GM13977 (cell line): ENCODE data around the gene FBXW12.

Source experiments
- DNase-seq: peaks from one replicate; pipeline ENCODE4 v3.0.0; 2012; ENCODE audit warnings: low spot score
- CTCF ChIP-seq: IDR thresholded peaks from 2 replicates; pipeline ENCODE4 v1.5.1; 2012; ENCODE audit warnings: mild to moderate bottlenecking, control low read depth; ENCODE audit not compliant: insufficient read depth; ENCODE audit errors: extremely low read depth, missing control alignments
- in situ Hi-C: fragments of 300-500 bp; cut with MboI; formaldehyde crosslinking; loops from one replicate; pipeline ENCODE4 v1.12.0; 2022; ENCODE audit warnings: low sequenced_read_pairs, low pct_unique_long_range_greater_than_20kb, mixed read lengths, inconsistent platforms; ENCODE audit not compliant: unreplicated experiment

Gene FBXW12

GRCh38 chr3:48364840-48365239 lies 7.2 kb upstream of the FBXW12 start:
- no peak for TF ChIP-seq CTCF
- DNase-seq = no peak
- in situ Hi-C loops = no loop called here

GRCh38 chr3:48367201-48367600 lies 4.8 kb upstream of the FBXW12 start:
- no peak for TF ChIP-seq CTCF

GRCh38 chr3:48369693-48370332 lies 2.2 kb upstream of the FBXW12 start:
- in situ Hi-C loops = no loop called here
- TF ChIP-seq CTCF = no peak

More at GRCh38 chr3:48367201-48367600, 4.8 kb upstream of the FBXW12 start:
- no peak for DNase-seq
- in situ Hi-C loops = no loop called here

GRCh38 chr3:48370333-48370713 lies 1.7 kb upstream of the FBXW12 start:
- DNase-seq = no peak
- in situ Hi-C loops = no loop called here
- TF ChIP-seq CTCF = no peak

More at GRCh38 chr3:48369693-48370332, 2.2 kb upstream of the FBXW12 start:
- no peak for DNase-seq

GRCh38 chr3:48372377-48372770 lies 355 bp downstream of the FBXW12 start:
- no peak for DNase-seq
- in situ Hi-C loops = no loop called here
- TF ChIP-seq CTCF = no peak

GRCh38 chr3:48372862-48373435 lies 930 bp downstream of the FBXW12 start:
- TF ChIP-seq CTCF = no peak
- DNase-seq = no peak
- in situ Hi-C loops = no loop called here
